ENCODE data around the gene CLIP4.

DNA sequence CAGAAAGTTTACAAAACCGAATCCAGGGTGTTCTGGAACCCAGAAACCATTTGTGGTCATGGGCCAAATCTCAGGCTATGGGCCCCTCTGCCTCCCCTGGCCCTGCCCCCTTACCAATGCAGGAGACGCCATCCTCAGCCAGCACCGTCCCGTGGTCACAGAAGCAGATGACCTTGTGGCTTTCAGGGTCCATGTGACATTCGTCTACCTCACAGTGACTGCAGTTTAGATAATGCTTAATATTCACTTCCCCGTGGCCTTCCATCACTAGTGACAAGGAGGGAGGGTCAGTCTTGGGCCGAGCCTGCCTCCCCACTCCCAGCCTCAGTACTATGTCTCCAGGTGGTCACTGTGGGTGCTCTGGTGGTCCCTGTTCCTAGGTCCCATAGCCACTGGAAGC, 111.6 kb downstream of the CLIP4 start:
- TF ChIP-seq, protein P1, sequence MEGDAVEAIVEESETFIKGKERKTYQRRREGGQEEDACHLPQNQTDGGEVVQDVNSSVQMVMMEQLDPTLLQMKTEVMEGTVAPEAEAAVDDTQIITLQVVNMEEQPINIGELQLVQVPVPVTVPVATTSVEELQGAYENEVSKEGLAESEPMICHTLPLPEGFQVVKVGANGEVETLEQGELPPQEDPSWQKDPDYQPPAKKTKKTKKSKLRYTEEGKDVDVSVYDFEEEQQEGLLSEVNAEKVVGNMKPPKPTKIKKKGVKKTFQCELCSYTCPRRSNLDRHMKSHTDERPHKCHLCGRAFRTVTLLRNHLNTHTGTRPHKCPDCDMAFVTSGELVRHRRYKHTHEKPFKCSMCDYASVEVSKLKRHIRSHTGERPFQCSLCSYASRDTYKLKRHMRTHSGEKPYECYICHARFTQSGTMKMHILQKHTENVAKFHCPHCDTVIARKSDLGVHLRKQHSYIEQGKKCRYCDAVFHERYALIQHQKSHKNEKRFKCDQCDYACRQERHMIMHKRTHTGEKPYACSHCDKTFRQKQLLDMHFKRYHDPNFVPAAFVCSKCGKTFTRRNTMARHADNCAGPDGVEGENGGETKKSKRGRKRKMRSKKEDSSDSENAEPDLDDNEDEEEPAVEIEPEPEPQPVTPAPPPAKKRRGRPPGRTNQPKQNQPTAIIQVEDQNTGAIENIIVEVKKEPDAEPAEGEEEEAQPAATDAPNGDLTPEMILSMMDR (conservative IDR thresholded peaks at IDR 0.05; ENCODE audit: low read length): no peak
- no peak for TF ChIP-seq EZH2phosphoT487 (IDR thresholded peaks at IDR 0.05; ENCODE audit: borderline replicate concordance, low read depth, low read length)

Data from OCI-LY7 (cell line).